Mesendoderm (in vitro differentiated cells): ENCODE results near the gene AFF3.
A peak's percentile ranks its signal among the peaks of the same experiment; 100 is the strongest.

ENCODE experiments used
- DNase-seq: peaks from one replicate; pipeline ENCODE4 v3.0.0; 2013
- H2AK5ac ChIP-seq: 2 replicates; pipeline ENCODE4 v1.6.1; 2013; ENCODE audit warnings: low read length, inconsistent platforms
- H2BK120ac ChIP-seq: 2 replicates; pipeline ENCODE4 v1.6.1; 2013; ENCODE audit warnings: low read depth, mild to moderate bottlenecking, low read length, moderate library complexity, mixed read lengths
- H2BK15ac ChIP-seq: replicated peaks from 2 replicates; pipeline ENCODE4 v1.6.1; 2013; ENCODE audit warnings: low read depth, mild to moderate bottlenecking, moderate library complexity
- H2BK5ac ChIP-seq: 2 replicates; pipeline ENCODE4 v1.6.1; 2013; ENCODE audit warnings: low read length, inconsistent platforms
- H3K18ac ChIP-seq: 2 replicates; pipeline ENCODE4 v1.6.1; 2013; ENCODE audit warnings: mild to moderate bottlenecking, low read length, mixed read lengths
- H3K23ac ChIP-seq: one replicate; pipeline ENCODE4 v1.6.1; 2013; ENCODE audit warnings: low read length
- H3K27ac ChIP-seq: 2 replicates; pipeline ENCODE4 v1.5.1; 2013; ENCODE audit warnings: low read depth, mild to moderate bottlenecking, inconsistent platforms, low read length, moderate library complexity
- H3K27me3 ChIP-seq: 2 replicates; pipeline ENCODE4 v1.6.1; 2013; ENCODE audit warnings: low read length, control low read depth, mild to moderate bottlenecking, inconsistent platforms; ENCODE audit not compliant: insufficient read depth, poor library complexity
- H3K36me3 ChIP-seq: 2 replicates; pipeline ENCODE4 v1.6.1; 2013; ENCODE audit warnings: low read length, inconsistent platforms; ENCODE audit not compliant: control insufficient read depth, insufficient read depth
- H3K4ac ChIP-seq: one replicate; pipeline ENCODE4 v1.6.1; 2013; ENCODE audit warnings: low read depth, mild to moderate bottlenecking, low read length, moderate library complexity
- H3K4me1 ChIP-seq: 2 replicates; pipeline ENCODE4 v1.6.1; 2013; ENCODE audit warnings: low read depth, low read length, inconsistent platforms; ENCODE audit not compliant: control insufficient read depth
- H3K4me2 ChIP-seq: 2 replicates; pipeline ENCODE4 v1.6.1; 2013; ENCODE audit warnings: low read length
- H3K4me3 ChIP-seq: 2 replicates; pipeline ENCODE4 v1.5.1; 2013; ENCODE audit warnings: mild to moderate bottlenecking, low read length
- H3K56ac ChIP-seq: one replicate; pipeline ENCODE4 v1.6.1; 2013; ENCODE audit warnings: low read length
- H3K79me1 ChIP-seq: 2 replicates; pipeline ENCODE4 v1.6.1; 2013; ENCODE audit warnings: low read length, inconsistent platforms
- H3K79me2 ChIP-seq: 2 replicates; pipeline ENCODE4 v1.6.1; 2013; ENCODE audit warnings: mild to moderate bottlenecking, low read length; ENCODE audit not compliant: control insufficient read depth, insufficient read depth
- H3K9ac ChIP-seq: 2 replicates; pipeline ENCODE4 v1.6.1; 2013; ENCODE audit warnings: low read length, inconsistent platforms
- H4K5ac ChIP-seq: one replicate; pipeline ENCODE4 v1.6.1; 2013; ENCODE audit warnings: low read length
- H4K8ac ChIP-seq: one replicate; pipeline ENCODE4 v1.6.1; 2013; ENCODE audit warnings: low read depth, mild to moderate bottlenecking, control low read depth, low read length, moderate library complexity
- WGBS: extraction: QIAGEN DNeasy Blood & Tissue Kit; methylation state at CpG from one replicate; pipeline ENCODE4 v1.1.7; 2013; ENCODE audit warnings: low lambda C conversion rate, missing lambda C conversion rate; ENCODE audit not compliant: insufficient coverage; ENCODE audit errors: extremely low coverage; 5-methylcytosine and 5-hydroxymethylcytosine counted together

AFF3 gene

GRCh38 chr2:99611034-99611433 is 531.4 kb downstream of the AFF3 start:
- H3K4me3 ChIP-seq, result no peak overlapping the region
- H2AK5ac ChIP-seq, result no peak overlapping the region
- no peak overlapping the region for H3K9ac ChIP-seq
- whole genome bisulfite sequencing, result no CpG with 5 or more reads among the region's 2 CpGs
- no peak overlapping the region for H4K5ac ChIP-seq
- H4K8ac ChIP-seq, result no peak overlapping the region
- H3K4ac ChIP-seq, result no peak overlapping the region
- DNase-seq, result no peak
- H2BK15ac ChIP-seq, result no peak overlapping the region
- H3K79me2 ChIP-seq, result no peaks in the 10 kb centered on the region
- H2BK5ac ChIP-seq, result no peak overlapping the region
- no peak overlapping the region for H3K23ac ChIP-seq
- no peak overlapping the region for H3K18ac ChIP-seq
- H3K4me1 ChIP-seq, result no peaks in the 10 kb centered on the region
- no peak overlapping the region for H3K56ac ChIP-seq
- H3K79me1 ChIP-seq, result no peaks in the 10 kb centered on the region
- H2BK120ac ChIP-seq, result no peak overlapping the region
- no peak overlapping the region for H3K27ac ChIP-seq
- H3K27me3 ChIP-seq, result no peaks in the 10 kb centered on the region
- no peak overlapping the region for H3K4me2 ChIP-seq
- H3K36me3 ChIP-seq, result no peaks in the 10 kb centered on the region

GRCh38 chr2:99609851-99610381 is 532.5 kb downstream of the AFF3 start:
- H3K27ac ChIP-seq, result no peak overlapping the region
- H2AK5ac ChIP-seq, result no peak overlapping the region
- no peaks in the 10 kb centered on the region for H3K79me2 ChIP-seq
- no peaks in the 10 kb centered on the region for H3K27me3 ChIP-seq
- no peak overlapping the region for H3K4ac ChIP-seq
- H3K36me3 ChIP-seq, result no peaks in the 10 kb centered on the region
- no peak overlapping the region for H2BK120ac ChIP-seq
- no peak overlapping the region for H3K4me2 ChIP-seq
- no peak overlapping the region for H4K5ac ChIP-seq
- H3K18ac ChIP-seq, result no peak overlapping the region
- no peak overlapping the region for H4K8ac ChIP-seq
- no peak overlapping the region for H3K56ac ChIP-seq
- DNase-seq, result no peak
- no peak overlapping the region for H2BK15ac ChIP-seq
- no peak overlapping the region for H3K23ac ChIP-seq
- H2BK5ac ChIP-seq, result no peak overlapping the region
- H3K79me1 ChIP-seq, result no peaks in the 10 kb centered on the region
- H3K4me3 ChIP-seq, result no peak overlapping the region
- no peaks in the 10 kb centered on the region for H3K4me1 ChIP-seq
- H3K9ac ChIP-seq, result no peak overlapping the region
- WGBS, result no CpG with 5 or more reads among the region's 11 CpGs

- no peak overlapping the region for H4K8ac ChIP-seq
- no peak overlapping the region for H3K9ac ChIP-seq
- H2AK5ac ChIP-seq, result no peak overlapping the region
- WGBS, result no CpG with 5 or more reads among the region's 1 CpG
- H2BK5ac ChIP-seq, result no peak overlapping the region
- H2BK15ac ChIP-seq, result no peak overlapping the region
- no peak for DNase-seq
- no peak overlapping the region for H3K56ac ChIP-seq
- no peak overlapping the region for H3K27ac ChIP-seq
- H3K4ac ChIP-seq, result no peak overlapping the region
- no peaks in the 10 kb centered on the region for H3K79me2 ChIP-seq
- H3K4me3 ChIP-seq, result no peak overlapping the region
- H3K4me2 ChIP-seq, result no peak overlapping the region
- H3K79me1 ChIP-seq, result no peaks in the 10 kb centered on the region
- H3K27me3 ChIP-seq, result no peaks in the 10 kb centered on the region
- H4K5ac ChIP-seq, result no peak overlapping the region
- no peak overlapping the region for H2BK120ac ChIP-seq
- no peak overlapping the region for H3K18ac ChIP-seq
- H3K36me3 ChIP-seq, result no peaks in the 10 kb centered on the region
- H3K4me1 ChIP-seq, result no peaks in the 10 kb centered on the region
- no peak overlapping the region for H3K23ac ChIP-seq
Measured at GRCh38 chr2:99608861-99609260, 533.5 kb downstream of the AFF3 start.

DNA sequence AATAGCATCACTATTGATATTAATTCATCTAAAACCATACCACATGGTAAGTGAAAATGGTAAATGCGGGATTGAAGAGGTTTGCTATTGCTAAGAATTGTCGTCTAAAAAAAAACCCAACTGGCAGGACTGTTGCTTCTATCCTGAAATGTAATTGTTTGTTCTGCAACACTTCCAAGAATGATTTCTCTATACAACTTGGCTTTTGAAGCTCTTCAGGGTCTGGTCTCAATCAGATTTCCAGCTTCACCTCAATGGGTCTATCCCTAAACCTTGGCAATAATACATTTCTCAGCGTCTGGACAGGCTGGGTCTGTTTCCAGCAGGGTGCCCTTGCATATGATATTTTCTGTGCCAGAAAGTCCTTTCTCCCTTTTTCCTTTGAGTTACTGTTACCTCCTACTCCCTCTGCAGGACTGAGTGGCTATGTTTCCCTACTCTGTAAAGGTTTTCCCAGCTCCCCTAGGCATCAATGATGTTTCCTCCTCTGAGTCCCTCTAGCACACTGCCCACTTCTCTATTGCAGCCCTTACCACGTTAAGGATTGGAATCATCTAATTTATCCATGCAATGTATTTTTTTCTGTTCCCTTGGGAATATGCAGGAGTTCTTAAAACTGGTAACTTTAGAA is 534.4 kb downstream of the AFF3 start:
- Histone ChIP-seq H2AK5ac (no peak overlapping the region), H2BK5ac (no peak overlapping the region), H3K23ac (no peak overlapping the region), H3K27ac (no peak overlapping the region), H3K79me1 (no peaks in the 10 kb centered on the region), H3K9ac (no peak overlapping the region), H3K4ac (no peak overlapping the region), H3K36me3 (no peaks in the 10 kb centered on the region), H3K79me2 (no peaks in the 10 kb centered on the region), H4K5ac (no peak overlapping the region), H3K56ac (no peak overlapping the region), H3K18ac (no peak overlapping the region), H2BK120ac (no peak overlapping the region), H3K4me3 (no peak overlapping the region), H3K4me1 (no peaks in the 10 kb centered on the region), H3K4me2 (no peak overlapping the region), H2BK15ac (no peak overlapping the region), H3K27me3 (no peaks in the 10 kb centered on the region), H4K8ac (no peak overlapping the region)
- DNase-seq, result peak; percentile 19
- WGBS, result no CpG with 5 or more reads among the region's 4 CpGs

DNA sequence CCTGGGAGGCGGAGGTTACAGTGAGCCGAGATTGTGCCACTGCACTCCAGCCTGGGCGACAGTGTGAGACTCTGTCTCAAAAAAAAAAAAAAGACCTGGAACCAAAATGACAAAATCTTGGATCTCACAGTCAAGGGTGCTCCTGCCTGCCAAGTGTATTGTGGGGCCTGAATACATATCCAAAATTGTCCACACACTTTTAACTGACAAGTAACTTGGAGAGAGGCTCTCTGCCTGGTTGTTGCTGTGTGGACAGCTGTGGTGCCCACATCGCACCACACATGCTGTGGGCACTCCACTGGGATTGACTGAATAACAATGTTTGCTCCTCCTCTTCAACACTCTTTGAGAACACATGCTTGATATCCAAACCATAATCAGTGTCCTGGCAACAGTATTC is 534.9 kb downstream of the AFF3 start:
- no peak overlapping the region for H2BK5ac ChIP-seq
- H3K4me1 ChIP-seq, result no peaks in the 10 kb centered on the region
- no peak overlapping the region for H3K4me2 ChIP-seq
- H3K79me2 ChIP-seq, result no peaks in the 10 kb centered on the region
- no peaks in the 10 kb centered on the region for H3K27me3 ChIP-seq
- no peak overlapping the region for H2BK15ac ChIP-seq
- no peak overlapping the region for H4K8ac ChIP-seq
- H3K23ac ChIP-seq, result no peak overlapping the region
- H3K27ac ChIP-seq, result no peak overlapping the region
- H3K9ac ChIP-seq, result no peak overlapping the region
- H3K4ac ChIP-seq, result no peak overlapping the region
- no peaks in the 10 kb centered on the region for H3K36me3 ChIP-seq
- no peaks in the 10 kb centered on the region for H3K79me1 ChIP-seq
- no peak overlapping the region for H2AK5ac ChIP-seq
- no peak overlapping the region for H3K18ac ChIP-seq
- no peak overlapping the region for H4K5ac ChIP-seq
- no peak overlapping the region for H3K4me3 ChIP-seq
- no peak for DNase-seq
- H2BK120ac ChIP-seq, result no peak overlapping the region
- no CpG with 5 or more reads among the region's 4 CpGs for WGBS
- H3K56ac ChIP-seq, result no peak overlapping the region

DNA sequence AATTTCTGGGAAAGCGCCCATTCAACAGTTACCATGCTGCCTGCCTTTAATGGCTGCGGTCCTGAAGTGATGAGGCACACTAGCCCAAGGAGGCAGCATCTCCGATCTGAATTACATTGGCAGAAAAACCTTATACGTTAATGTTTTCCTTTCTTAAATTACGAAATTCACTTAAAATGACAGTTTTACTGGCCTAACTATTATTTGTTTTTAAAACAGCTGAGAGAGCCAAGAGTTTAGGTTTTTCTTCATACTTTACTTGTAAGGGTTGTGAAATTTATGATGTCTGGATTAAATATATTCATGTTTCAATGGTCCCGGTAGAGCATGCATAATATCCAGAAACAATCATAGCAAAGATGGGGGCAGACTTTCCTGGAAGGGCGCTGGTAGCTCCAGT is 537.4 kb downstream of the AFF3 start:
- H3K27me3 ChIP-seq, result no peaks in the 10 kb centered on the region
- H4K5ac ChIP-seq, result no peak overlapping the region
- H3K4me1 ChIP-seq, result no peaks in the 10 kb centered on the region
- H2BK120ac ChIP-seq, result no peak overlapping the region
- H3K79me2 ChIP-seq, result no peaks in the 10 kb centered on the region
- H2BK5ac ChIP-seq, result no peak overlapping the region
- no peaks in the 10 kb centered on the region for H3K79me1 ChIP-seq
- no peaks in the 10 kb centered on the region for H3K36me3 ChIP-seq
- DNase-seq, result no peak
- no peak overlapping the region for H3K4ac ChIP-seq
- H2BK15ac ChIP-seq, result no peak overlapping the region
- WGBS, result no CpG with 5 or more reads among the region's 7 CpGs
- H2AK5ac ChIP-seq, result no peak overlapping the region
- H4K8ac ChIP-seq, result no peak overlapping the region
- H3K23ac ChIP-seq, result no peak overlapping the region
- H3K4me3 ChIP-seq, result no peak overlapping the region
- no peak overlapping the region for H3K18ac ChIP-seq
- no peak overlapping the region for H3K27ac ChIP-seq
- H3K56ac ChIP-seq, result no peak overlapping the region
- H3K9ac ChIP-seq, result no peak overlapping the region
- no peak overlapping the region for H3K4me2 ChIP-seq
